Inferior parietal cortex (tissue), 1 donor: Measurements from ENCODE around the gene LBHD2.
"Not testable (repeated sequence)": the region's sequence is repeated elsewhere in the genome, so short reads cannot be mapped to it uniquely, and the experiment has no call there.

ENCODE experiments used
- DNase-seq: peaks from one replicate; pipeline ENCODE4 v3.0.0-alpha.2; 2016; ENCODE audit errors: extremely low spot score

LBHD2 gene

DNA sequence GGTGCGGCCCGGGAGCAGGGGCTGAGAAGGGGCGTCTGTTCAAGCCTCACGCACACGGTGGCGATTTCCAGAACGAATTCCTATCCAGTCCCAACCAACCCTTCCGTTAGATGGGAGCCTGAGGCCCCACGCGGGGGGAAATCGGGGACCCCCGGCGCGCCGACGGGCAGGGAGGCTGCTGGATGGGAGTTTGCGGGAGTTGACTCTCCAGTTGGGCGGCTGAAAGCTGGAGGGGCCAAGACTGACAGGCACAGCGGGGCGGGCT lies 20.3 kb downstream of the LBHD2 start:
- no peak for DNase-seq

GRCh38 chr14:103104654-103105452 lies 20.8 kb downstream of the LBHD2 start:
- DNase-seq, result peak; percentile 55

GRCh38 chr14:103105580-103106150 lies 21.7 kb downstream of the LBHD2 start:
- no peak for DNase-seq

DNA sequence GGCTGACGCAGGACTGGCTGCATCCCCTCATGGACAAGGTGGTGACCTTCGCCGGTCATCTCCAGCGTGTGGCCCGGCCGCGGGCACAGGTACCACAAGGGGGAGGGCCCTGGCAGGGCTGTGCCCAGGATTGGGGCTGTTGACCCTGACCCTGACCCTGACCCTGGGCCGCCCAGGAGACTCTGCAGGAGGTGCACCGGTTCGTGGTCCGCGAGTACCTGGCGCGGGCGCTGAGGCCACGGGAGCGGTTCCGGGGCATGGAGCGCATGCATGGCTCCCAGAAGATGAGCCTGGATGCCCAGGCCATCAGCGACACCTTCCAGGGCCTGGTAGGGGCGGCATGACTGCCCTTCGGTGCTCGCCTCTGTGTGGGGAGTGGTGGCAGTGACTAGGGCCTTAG lies 23.4 kb downstream of the LBHD2 start:
- no peak for DNase-seq

GRCh38 chr14:103107941-103108748 lies 24.1 kb downstream of the LBHD2 start:
- DNase-seq, result no peak

- DNase-seq, result no peak
Measured at GRCh38 chr14:103108749-103109207, 24.8 kb downstream of the LBHD2 start.

DNA sequence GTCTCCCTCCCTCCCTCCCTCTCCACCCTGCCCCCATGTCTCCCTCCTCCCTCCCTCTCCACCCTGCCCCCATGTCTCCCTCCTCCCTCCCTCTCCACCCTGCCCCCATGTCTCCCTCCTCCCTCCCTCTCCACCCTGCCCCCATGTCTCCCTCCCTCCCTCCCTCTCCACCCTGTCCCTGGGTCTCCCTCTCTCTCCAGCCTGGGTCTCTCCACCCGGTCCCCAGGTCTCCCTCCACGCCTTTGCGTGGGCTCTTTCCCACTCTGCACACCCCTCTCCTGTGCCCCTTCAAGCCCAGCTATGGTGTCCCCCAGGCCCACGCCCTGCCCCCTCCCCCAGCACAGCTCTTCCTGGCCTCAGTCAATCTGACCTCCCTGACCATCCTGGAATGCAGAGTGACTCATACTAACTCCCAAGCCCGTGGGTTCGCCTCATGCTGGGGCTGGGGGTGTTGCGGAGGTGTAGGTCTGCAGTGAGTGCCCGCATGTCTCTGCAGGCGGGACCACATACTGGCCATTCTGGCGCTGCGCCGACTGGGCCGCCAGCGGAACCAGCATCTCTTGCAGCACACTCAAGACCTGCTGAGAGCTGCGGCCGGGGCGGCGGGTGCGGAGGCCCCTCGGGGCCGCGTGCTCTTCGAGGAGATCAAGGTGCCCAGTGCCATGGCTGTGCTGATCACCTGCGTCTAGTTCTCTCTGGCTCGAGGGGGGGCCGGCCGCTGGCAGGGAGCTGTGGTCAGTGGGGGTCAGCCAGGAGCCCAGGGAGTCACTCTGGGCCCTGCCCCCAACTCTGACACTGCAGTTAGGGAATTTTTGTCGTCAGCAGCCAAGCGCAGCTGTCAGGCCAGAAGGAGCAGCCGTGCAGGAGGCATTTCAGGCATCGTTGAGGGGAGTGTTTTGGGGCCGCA lies 25.8 kb downstream of the LBHD2 start:
- no peak for DNase-seq

GRCh38 chr14:103110681-103111231 lies 26.7 kb downstream of the LBHD2 start:
- no peak for DNase-seq

- no peak for DNase-seq
Measured at GRCh38 chr14:103111232-103111868, 27.3 kb downstream of the LBHD2 start.

DNA sequence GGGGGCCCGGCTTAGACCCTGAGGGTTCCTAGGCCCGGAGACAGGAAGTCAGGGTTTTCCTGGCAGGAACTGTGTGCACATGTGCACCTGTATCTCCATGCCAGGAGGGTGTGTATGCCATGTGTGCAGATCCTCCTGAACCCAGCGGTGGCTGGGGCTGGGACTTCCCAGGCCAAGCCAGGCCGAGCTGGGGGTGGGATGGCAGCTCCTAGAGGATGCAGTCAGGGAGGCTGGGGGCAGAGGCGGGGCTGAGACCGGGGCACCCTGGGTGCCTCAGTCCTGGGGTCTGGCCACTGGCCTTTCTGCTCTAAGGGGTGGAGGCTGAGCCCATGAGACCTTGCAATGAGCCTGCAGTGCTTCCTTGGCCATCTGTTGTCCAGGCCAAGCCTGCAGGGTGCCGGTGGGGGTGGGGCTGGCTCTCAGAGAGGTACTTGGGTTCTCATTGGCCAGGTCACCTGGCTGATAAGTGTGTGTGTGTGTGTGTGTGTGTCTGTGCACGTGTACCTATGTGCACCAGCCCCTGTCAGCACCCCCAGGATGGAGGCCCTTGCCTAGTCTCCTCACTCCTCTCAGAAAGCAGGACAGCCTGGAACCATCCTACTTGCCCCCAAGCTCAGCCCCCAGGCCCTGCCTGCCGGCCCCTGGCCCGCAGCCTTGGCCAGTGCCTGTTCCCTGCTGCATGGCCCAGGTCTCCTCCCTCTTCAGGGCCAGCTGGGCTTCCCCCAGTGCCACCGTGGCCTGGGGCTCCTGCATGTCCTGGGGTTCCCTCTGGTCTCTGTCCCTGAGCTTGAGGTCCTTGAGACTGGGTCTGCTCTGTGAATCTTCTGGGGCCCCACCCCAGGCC lies 28.6 kb downstream of the LBHD2 start:
- DNase-seq, result no peak

- no peak for DNase-seq
Measured at GRCh38 chr14:103113303-103113702, 29.3 kb downstream of the LBHD2 start.

DNA sequence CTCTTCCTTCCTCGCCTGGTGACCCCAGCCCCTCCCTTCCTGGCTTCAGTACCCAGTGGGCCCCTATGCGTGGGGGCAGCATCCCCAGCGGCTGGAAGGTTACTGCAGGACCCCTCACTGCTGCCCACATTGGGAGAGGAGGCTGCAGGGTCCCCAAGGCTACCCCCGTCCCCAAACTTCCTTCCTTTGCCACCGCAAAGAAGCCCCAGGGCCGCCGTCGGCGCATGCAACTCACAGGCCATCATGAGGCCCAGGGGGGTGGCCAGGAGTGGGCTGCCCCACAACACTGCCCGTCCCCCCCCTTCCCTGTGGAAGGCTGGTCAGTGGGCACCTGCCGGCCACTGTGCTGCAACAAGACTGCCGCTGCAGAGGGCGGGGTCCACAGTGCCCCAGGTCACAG lies 29.8 kb downstream of the LBHD2 start:
- no peak for DNase-seq

GRCh38 chr14:103115086-103115679 lies 31.2 kb downstream of the LBHD2 start:
- not testable (repeated sequence) for DNase-seq

DNA sequence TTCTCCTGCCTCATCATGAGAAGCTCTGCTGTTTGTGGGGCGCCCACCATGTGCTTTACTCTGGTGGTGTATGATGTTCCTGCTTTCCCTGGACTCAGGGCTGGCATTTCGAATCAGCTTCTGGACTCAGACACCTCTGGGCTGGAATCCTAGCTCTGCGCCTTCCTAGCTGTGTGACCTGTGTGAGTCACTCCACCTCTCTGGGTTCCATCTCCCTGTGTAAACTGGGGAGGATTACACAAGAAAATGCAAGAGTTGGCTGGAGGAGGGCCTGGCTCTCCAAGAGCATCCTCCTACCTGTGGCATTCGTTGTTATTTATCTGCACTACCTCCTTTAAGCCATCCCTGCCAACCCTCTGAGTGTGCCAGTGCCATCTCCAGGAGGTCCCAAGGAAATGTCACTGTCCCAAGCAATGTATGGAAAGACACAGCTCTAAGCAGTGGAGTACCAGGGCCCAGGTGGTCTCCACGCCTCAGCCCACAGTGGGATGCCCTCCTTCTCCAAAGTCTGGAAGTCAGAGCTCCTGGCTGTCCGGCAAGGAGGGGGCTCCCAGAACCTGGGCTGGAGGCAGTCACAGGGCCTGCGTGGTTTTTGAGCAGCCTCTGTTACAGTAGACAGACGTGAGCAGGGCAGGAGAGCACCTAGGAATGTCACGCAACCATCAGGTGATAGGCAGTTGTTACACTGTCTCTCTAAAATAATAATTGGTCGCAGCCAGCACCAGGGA lies 32.0 kb downstream of the LBHD2 start:
- DNase-seq, result no peak

DNA sequence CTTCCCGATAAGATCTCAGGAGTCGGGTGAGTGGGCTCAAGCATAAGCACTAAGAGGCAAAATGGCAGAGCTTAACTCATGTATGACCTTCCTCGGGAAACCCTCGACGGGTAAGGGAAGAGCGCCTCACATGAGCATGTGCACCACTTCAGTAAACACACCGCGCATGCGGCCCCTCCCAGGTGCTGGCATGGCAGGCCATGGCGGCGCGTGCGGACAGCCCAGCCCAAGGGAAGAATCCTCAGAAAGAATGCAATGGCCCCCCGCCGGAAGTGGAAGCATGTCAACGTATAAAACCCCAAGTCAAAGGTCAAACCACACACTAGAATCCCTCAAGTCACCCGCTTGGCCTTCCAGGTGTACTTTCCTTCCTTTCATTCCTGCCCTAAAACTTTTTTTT lies 32.6 kb downstream of the LBHD2 start:
- DNase-seq, result no peak

GRCh38 chr14:103117499-103117898 lies 33.5 kb downstream of the LBHD2 start:
- DNase-seq, result not testable (repeated sequence)

DNA sequence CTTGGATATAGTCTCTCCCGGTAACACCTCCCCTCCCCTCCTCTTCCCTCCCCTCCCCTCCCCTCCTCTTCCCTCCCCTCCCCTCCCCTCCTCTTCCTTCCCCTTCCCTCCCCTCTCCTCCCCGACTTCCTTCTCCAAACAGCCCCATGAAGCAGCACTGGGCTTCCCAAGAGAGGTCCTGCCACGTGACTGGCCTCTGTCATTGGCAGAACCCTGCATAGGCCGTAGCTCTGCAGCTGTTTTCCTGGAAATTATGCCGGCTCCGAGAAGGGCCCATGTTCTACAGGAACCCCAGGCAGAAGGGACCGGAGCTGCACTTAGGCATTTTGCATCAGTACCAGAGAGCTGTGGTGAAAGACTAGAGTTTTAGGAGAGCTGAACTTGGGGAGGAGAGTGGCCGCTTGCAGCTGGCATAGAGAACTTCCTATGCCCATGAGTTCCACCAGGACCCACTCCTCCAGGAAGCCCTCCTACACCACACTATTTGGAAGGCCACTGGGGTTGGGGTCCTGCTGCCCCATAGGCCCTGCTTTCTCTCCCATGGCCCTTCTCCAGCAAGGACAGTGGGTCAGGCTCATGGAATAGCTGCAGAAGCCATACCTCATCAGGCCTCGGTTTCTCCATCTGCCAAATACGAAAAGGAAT lies 34.1 kb downstream of the LBHD2 start:
- no peak for DNase-seq

DNA sequence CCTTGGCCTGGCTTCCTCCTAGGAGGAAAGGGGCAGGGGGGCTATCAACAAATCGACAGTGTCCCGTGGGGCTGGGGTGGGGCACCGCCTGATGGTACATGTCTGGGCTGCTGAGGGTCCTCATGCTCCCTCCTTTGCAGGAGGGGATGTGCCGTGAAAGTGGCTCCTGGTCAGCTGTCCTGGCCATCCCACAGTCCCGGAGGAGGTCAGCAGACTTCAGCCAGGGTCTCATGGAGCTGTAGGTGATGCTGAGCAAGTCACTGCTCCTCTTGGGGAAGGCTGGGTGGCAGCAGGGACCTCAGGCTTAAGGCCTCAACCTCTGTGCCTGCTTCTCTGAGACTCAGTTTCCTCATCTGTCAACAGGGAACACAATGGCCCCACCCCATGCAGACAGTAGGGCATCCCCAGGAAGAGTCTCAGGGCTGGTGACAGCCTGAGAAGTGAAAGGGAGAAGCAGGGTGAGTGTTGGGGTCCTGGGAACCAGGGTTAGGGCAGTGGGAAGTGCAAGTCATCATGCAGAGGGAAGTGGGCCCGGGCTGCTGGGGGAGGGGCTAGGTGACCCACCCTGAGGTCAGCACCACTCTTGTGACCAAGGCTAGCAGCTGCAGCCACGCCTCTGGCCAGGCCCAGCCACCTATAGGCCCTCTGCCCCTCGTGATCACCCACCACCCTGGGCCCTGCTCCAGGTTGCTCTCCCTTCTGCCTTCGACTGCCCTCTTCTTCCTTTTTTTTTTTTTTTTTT lies 34.8 kb downstream of the LBHD2 start:
- no peak for DNase-seq
